K562 (cell line): ENCODE data around the gene PSMD2. TPM values are rescaled to one million over a fixed set of nuclear protein-coding genes. Genes with fewer than 3 reads are reported as not detected.

Experiments
- BRD9 ChIP-seq: fragments of 450-650 bp; IDR thresholded peaks from 2 replicates; pipeline ENCODE4 v1.6.1; 2018; ENCODE audit warnings: low read depth; ENCODE audit not compliant: partially characterized antibody
- CREBBP ChIP-seq: IDR thresholded peaks from one replicate; pipeline ENCODE4 v1.6.1; 2012; ENCODE audit warnings: low read depth, mild to moderate bottlenecking, control low read depth, inconsistent platforms, low read length
- ETV6 ChIP-seq, 3 experiments: fragments of 150-350 bp in 1 of 3; sonication (generic) in 1 of 3; formaldehyde crosslinking in 1 of 3; IDR thresholded peaks; 2 replicates each; pipeline versions ENCODE4 v1.6.1 to v1.8.0; 2014 to 2022; ENCODE audit warnings: borderline replicate concordance in 2 of 3, low read depth in 2 of 3, antibody characterized with exemption in 1 of 3, low read length in 1 of 3, mild to moderate bottlenecking in 1 of 3, missing genetic modification reagents in 1 of 3
- GATAD2B ChIP-seq: fragments of 450-650 bp; IDR thresholded peaks from 2 replicates; pipeline ENCODE4 v1.6.1; 2017; ENCODE audit warnings: mild to moderate bottlenecking, borderline replicate concordance
- IRF2 ChIP-seq: sonication (generic); formaldehyde crosslinking; IDR thresholded peaks from 2 replicates; pipeline ENCODE4 v1.8.1; 2022; ENCODE audit warnings: mild to moderate bottlenecking, missing genetic modification reagents
- NRF1 ChIP-seq, 2 experiments: fragments of 450-650 bp; IDR thresholded peaks in 1 of 2; conservative IDR thresholded peaks in 1 of 2; 2 replicates each; pipeline ENCODE4 v1.6.1; 2014; ENCODE audit warnings: mild to moderate bottlenecking in 2 of 2
- ZBTB7A ChIP-seq: IDR thresholded peaks from 2 replicates; pipeline ENCODE4 v1.6.1; 2011; ENCODE audit warnings: low read depth, mild to moderate bottlenecking, low read length, moderate library complexity, borderline replicate concordance; ENCODE audit not compliant: control insufficient read depth
- ZNF282 ChIP-seq: sonication (generic); formaldehyde crosslinking; IDR thresholded peaks from 2 replicates; pipeline ENCODE4 v1.8.1; 2023; ENCODE audit warnings: missing genetic modification reagents
- polyA plus RNA-seq, 8 experiments: library from polyadenylated mRNA; depleted of rRNA in 4 of 8; stranded (reverse) in 5 of 8; unstranded in 3 of 8; fragments of >200 nt; fragmentation: Nextera tagmentation in 2 of 8; fragmentation: Illumina TruSeq in 1 of 8; extraction: Ambion mirVana in 2 of 8; extraction: Trizol in 1 of 8; gene quantifications; 2 replicates each; pipeline versions ENCODE4 v1.2.1 to v1.2.3, GENCODE V29; 2011 to 2014; ENCODE audit warnings: inconsistent platforms in 1 of 8, missing spikeins in 1 of 8
- total RNA-seq, 7 experiments: library from RNA; depleted of rRNA in 6 of 7; stranded (reverse); fragments of >200 nt in 6 of 7; fragmentation: Illumina TruSeq in 2 of 7; extraction: Trizol in 2 of 7; gene quantifications; 2 replicates each; pipeline versions ENCODE4 v1.2.1 to v1.2.3, GENCODE V29; 2011 to 2021; ENCODE audit warnings: low replicate concordance in 1 of 7
- TF ChIP-seq, protein P1 (sequence below): fragments of 250-450 bp; sonication (Bioruptor Pico); IDR thresholded peaks from 2 replicates; pipeline ENCODE4 v1.4.0; 2020
- TF ChIP-seq, protein P2 (sequence below), 2 experiments: fragments of 450-650 bp in 1 of 2; sonication (generic) in 1 of 2; formaldehyde crosslinking; conservative IDR thresholded peaks; 2 replicates each; pipeline versions ENCODE4 v1.4.0 to v1.8.1; 2020 to 2022; ENCODE audit warnings: mild to moderate bottlenecking in 1 of 2, missing genetic modification reagents in 1 of 2
- TF ChIP-seq, protein P3 (sequence below), 2 experiments: IDR thresholded peaks in 1 of 2; conservative IDR thresholded peaks in 1 of 2; 2 replicates each; pipeline ENCODE4 v1.6.1; 2016; ENCODE audit warnings: low read depth in 2 of 2, mild to moderate bottlenecking in 1 of 2, missing compliant biosample characterization in 1 of 2, missing genetic modification characterization in 1 of 2, moderate library complexity in 1 of 2
- TF ChIP-seq, protein P4 (sequence below): fragments of 450-650 bp; conservative IDR thresholded peaks from 2 replicates; pipeline ENCODE4 v1.6.1; 2016; ENCODE audit warnings: missing genetic modification characterization, low read depth, mild to moderate bottlenecking, missing compliant biosample characterization, moderate library complexity
- TF ChIP-seq, protein P5 (sequence below): fragments of 450-650 bp; IDR thresholded peaks from 2 replicates; pipeline ENCODE4 v1.6.1; 2016; ENCODE audit warnings: borderline replicate concordance

Gene PSMD2
- total and polyA plus RNA-seq, 9 of the 15 experiments (the other 6 are each of a cell fraction or from before 2014, with no cell fraction given), result 152 to 484 (median 295) TPM

DNA sequence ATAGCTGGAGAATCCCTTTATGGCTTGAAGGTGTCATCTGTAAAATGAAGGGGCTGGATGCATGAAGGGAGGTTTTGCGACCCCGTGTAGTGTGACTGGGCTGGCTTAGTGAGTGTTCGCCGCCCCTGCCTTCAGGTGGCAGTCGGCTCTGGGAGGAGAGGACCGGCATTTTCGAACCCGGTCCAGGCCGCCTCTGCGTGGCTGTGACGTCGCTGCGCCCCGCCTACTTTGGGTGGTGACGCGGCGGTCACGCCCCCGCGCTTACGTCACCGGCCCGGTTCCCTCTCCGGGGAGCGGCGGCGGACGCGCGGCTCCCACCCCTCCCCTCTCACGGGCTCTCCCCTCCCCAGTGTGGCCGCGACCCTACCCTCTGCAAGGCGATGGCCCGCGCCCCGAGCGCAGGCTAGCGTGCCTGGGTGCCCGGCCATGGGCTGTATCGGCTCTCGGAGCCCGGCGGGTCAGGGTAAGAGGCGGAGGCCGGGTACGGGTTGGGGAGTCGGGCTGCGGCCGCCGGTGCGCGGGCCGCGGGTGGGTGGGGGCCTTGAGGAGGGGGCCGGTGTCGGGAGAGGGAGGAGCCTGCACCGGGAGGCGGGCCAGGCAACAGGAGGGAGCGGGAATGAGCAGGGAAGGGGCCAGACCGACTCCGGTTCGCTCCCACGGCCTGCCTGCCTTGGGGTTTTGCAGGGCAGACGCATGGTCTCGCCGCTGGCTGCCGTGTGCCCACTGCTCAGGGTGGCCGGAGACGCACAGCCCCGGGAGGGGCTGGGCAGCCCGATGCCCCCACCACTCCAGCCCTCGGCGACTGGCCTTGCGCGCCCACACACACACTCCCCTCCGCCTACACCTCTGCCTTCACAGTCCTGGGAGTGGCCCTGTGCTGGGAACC, 36.9 kb downstream of the PSMD2 start (continued):
- TF ChIP-seq, protein P1, sequence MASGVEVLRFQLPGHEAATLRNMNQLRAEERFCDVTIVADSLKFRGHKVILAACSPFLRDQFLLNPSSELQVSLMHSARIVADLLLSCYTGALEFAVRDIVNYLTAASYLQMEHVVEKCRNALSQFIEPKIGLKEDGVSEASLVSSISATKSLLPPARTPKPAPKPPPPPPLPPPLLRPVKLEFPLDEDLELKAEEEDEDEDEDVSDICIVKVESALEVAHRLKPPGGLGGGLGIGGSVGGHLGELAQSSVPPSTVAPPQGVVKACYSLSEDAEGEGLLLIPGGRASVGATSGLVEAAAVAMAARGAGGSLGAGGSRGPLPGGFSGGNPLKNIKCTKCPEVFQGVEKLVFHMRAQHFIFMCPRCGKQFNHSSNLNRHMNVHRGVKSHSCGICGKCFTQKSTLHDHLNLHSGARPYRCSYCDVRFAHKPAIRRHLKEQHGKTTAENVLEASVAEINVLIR (CRISPR knock-in tag), result peak; percentile 90
- TF ChIP-seq CREBBP (no peak), BRD9 (no peak), NRF1 (conservative IDR thresholded peaks at IDR 0.05 in 1 of 2, IDR thresholded peaks at IDR 0.05 in 1 of 2) (peak; percentile 65 to 73), ZNF282 (peak; percentile 50; the same call in 1 of the 2 replicates), IRF2 (CRISPR knock-in tag) (no peak), ETV6 (IDR thresholded peaks at IDR 0.05; ENCODE audit: borderline replicate concordance in 1 of 2, low read depth in 2 of 2, low read length in 1 of 2) (no peak), ETV6 (CRISPR knock-in tag; IDR thresholded peaks at IDR 0.05; ENCODE audit: borderline replicate concordance) (no peak), ZBTB7A (peak; percentile 58; the same call in 1 of the 2 replicates), GATAD2B (no peak)
- TF ChIP-seq, protein P2, sequence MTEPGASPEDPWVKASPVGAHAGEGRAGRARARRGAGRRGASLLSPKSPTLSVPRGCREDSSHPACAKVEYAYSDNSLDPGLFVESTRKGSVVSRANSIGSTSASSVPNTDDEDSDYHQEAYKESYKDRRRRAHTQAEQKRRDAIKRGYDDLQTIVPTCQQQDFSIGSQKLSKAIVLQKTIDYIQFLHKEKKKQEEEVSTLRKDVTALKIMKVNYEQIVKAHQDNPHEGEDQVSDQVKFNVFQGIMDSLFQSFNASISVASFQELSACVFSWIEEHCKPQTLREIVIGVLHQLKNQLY (CRISPR knock-in tag; conservative IDR thresholded peaks at IDR 0.05), result no peak
- TF ChIP-seq, protein P3, sequence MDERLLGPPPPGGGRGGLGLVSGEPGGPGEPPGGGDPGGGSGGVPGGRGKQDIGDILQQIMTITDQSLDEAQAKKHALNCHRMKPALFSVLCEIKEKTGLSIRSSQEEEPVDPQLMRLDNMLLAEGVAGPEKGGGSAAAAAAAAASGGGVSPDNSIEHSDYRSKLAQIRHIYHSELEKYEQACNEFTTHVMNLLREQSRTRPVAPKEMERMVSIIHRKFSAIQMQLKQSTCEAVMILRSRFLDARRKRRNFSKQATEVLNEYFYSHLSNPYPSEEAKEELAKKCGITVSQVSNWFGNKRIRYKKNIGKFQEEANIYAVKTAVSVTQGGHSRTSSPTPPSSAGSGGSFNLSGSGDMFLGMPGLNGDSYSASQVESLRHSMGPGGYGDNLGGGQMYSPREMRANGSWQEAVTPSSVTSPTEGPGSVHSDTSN (CRISPR knock-in tag; IDR thresholded peaks at IDR 0.05; ENCODE audit: low read depth), result no peak
- TF ChIP-seq, protein P3 (tag; conservative IDR thresholded peaks at IDR 0.05; ENCODE audit: low read depth), result no peak
- TF ChIP-seq, protein P4, sequence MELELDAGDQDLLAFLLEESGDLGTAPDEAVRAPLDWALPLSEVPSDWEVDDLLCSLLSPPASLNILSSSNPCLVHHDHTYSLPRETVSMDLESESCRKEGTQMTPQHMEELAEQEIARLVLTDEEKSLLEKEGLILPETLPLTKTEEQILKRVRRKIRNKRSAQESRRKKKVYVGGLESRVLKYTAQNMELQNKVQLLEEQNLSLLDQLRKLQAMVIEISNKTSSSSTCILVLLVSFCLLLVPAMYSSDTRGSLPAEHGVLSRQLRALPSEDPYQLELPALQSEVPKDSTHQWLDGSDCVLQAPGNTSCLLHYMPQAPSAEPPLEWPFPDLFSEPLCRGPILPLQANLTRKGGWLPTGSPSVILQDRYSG (tag), result no peak
- TF ChIP-seq, protein P5, sequence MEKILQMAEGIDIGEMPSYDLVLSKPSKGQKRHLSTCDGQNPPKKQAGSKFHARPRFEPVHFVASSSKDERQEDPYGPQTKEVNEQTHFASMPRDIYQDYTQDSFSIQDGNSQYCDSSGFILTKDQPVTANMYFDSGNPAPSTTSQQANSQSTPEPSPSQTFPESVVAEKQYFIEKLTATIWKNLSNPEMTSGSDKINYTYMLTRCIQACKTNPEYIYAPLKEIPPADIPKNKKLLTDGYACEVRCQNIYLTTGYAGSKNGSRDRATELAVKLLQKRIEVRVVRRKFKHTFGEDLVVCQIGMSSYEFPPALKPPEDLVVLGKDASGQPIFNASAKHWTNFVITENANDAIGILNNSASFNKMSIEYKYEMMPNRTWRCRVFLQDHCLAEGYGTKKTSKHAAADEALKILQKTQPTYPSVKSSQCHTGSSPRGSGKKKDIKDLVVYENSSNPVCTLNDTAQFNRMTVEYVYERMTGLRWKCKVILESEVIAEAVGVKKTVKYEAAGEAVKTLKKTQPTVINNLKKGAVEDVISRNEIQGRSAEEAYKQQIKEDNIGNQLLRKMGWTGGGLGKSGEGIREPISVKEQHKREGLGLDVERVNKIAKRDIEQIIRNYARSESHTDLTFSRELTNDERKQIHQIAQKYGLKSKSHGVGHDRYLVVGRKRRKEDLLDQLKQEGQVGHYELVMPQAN, result no peak; the same call in 1 of the 2 replicates
